Coronary artery (tissue), 2 donors: Measurements from ENCODE around the gene SPOCK3.

Source experiments
- DNase-seq: peaks from one replicate; pipeline ENCODE4 v3.0.0-alpha.2; 2017; ENCODE audit warnings: low spot score
- H3K27ac ChIP-seq, 2 donors: fragments of 200-600 bp; sonication (generic); one replicate each; pipeline ENCODE4 v1.5.1; 2016 to 2019
- H3K4me3 ChIP-seq: fragments of 200-600 bp; sonication (generic); 2 replicates; pipeline ENCODE4 v1.5.1; 2016; ENCODE audit warnings: mild to moderate bottlenecking, moderate library complexity
- CTCF ChIP-seq: fragments of 200-600 bp; sonication (generic); IDR thresholded peaks from one replicate; pipeline ENCODE4 v1.5.1; 2019; ENCODE audit warnings: antibody characterized with exemption

SPOCK3 gene

GRCh38 chr4:166823126-166823525, 411.2 kb downstream of the SPOCK3 start:
- no peak for TF ChIP-seq CTCF
- H3K4me3 ChIP-seq: no peak overlapping the region
- no peak overlapping the region for H3K27ac ChIP-seq
- no peak for DNase-seq

- Histone ChIP-seq H3K4me3 (no peak overlapping the region), H3K27ac (no peak overlapping the region)
- no peak for TF ChIP-seq CTCF
- DNase-seq: no peak
These were observed 411.9 kb downstream of the SPOCK3 start for GRCh38 chr4:166822386-166822785.

- no peak for DNase-seq
- no peak for TF ChIP-seq CTCF
- Histone ChIP-seq H3K4me3 (no peak overlapping the region), H3K27ac (no peak overlapping the region)
These were observed 417.4 kb downstream of the SPOCK3 start for GRCh38 chr4:166816890-166817289.

GRCh38 chr4:166808380-166808779, 425.9 kb downstream of the SPOCK3 start:
- no peak overlapping the region for H3K4me3 ChIP-seq
- no peak for TF ChIP-seq CTCF

GRCh38 chr4:166802346-166802745, 431.9 kb downstream of the SPOCK3 start:
- TF ChIP-seq CTCF: no peak
- H3K27ac ChIP-seq: no peak overlapping the region
- DNase-seq: no peak
- H3K4me3 ChIP-seq: no peak overlapping the region

More at GRCh38 chr4:166808380-166808779, 425.9 kb downstream of the SPOCK3 start:
- H3K27ac ChIP-seq: no peak overlapping the region
- no peak for DNase-seq

- no peak for TF ChIP-seq CTCF
- no peak for DNase-seq
- Histone ChIP-seq H3K4me3 (no peak overlapping the region), H3K27ac (no peak overlapping the region)
These were observed 436.2 kb downstream of the SPOCK3 start for GRCh38 chr4:166798126-166798525.

- TF ChIP-seq CTCF: no peak
- Histone ChIP-seq H3K27ac (no peak overlapping the region), H3K4me3 (no peak overlapping the region)
- DNase-seq: no peak
These were observed 456.5 kb downstream of the SPOCK3 start for GRCh38 chr4:166777760-166778159.
